Trophoblast cell (in vitro differentiated cells and primary cell): ENCODE measurements around the gene SMARCD1.

Experiments
- DNase-seq, 2 donors: peaks; one replicate each; pipeline ENCODE4 v3.0.0-alpha.2; 2016
- H2AFZ ChIP-seq: 2 replicates; pipeline ENCODE4 v1.6.1; 2013; ENCODE audit warnings: low read length, moderate library complexity, mild to moderate bottlenecking; ENCODE audit not compliant: insufficient read depth, poor library complexity
- H2AK5ac ChIP-seq: 2 replicates; pipeline ENCODE4 v1.6.1; 2013; ENCODE audit warnings: mild to moderate bottlenecking, low read length
- H2BK120ac ChIP-seq: 2 replicates; pipeline ENCODE4 v1.6.1; 2013; ENCODE audit warnings: low read length, mild to moderate bottlenecking, moderate library complexity; ENCODE audit not compliant: insufficient read depth, poor library complexity
- H2BK12ac ChIP-seq: 2 replicates; pipeline ENCODE4 v1.6.1; 2013; ENCODE audit warnings: mild to moderate bottlenecking, low read length, moderate library complexity
- H2BK5ac ChIP-seq: 2 replicates; pipeline ENCODE4 v1.6.1; 2013; ENCODE audit warnings: low read length, low read depth, moderate library complexity, mild to moderate bottlenecking; ENCODE audit not compliant: poor library complexity
- H3K14ac ChIP-seq: 2 replicates; pipeline ENCODE4 v1.6.1; 2013; ENCODE audit warnings: mild to moderate bottlenecking, low read length
- H3K18ac ChIP-seq: 2 replicates; pipeline ENCODE4 v1.6.1; 2013; ENCODE audit warnings: mild to moderate bottlenecking, low read length
- H3K23ac ChIP-seq: 2 replicates; pipeline ENCODE4 v1.6.1; 2013; ENCODE audit warnings: low read length
- H3K27ac ChIP-seq: 2 replicates; pipeline ENCODE4 v1.5.1; 2013; ENCODE audit warnings: low read depth, mild to moderate bottlenecking, inconsistent platforms, low read length, moderate library complexity
- H3K27me3 ChIP-seq: 2 replicates; pipeline ENCODE4 v1.6.1; 2013; ENCODE audit warnings: inconsistent platforms, mild to moderate bottlenecking, low read length, moderate library complexity; ENCODE audit not compliant: insufficient read depth
- H3K36me3 ChIP-seq, 2 experiments: 1 replicate in 1 of 2; 2 replicates in 1 of 2; pipeline ENCODE4 v1.6.1; 2013; ENCODE audit warnings: low read length in 2 of 2, mild to moderate bottlenecking in 2 of 2, moderate library complexity in 1 of 2; ENCODE audit not compliant: insufficient read depth in 2 of 2, control insufficient read depth in 1 of 2
- H3K4ac ChIP-seq: 2 replicates; pipeline ENCODE4 v1.6.1; 2013; ENCODE audit warnings: low read depth, mild to moderate bottlenecking, low read length, moderate library complexity
- H3K4me1 ChIP-seq, 2 experiments: 1 replicate in 1 of 2; 2 replicates in 1 of 2; pipeline ENCODE4 v1.6.1; 2013; ENCODE audit warnings: low read length in 2 of 2, mild to moderate bottlenecking in 2 of 2, moderate library complexity in 1 of 2; ENCODE audit not compliant: insufficient read depth in 2 of 2, control insufficient read depth in 1 of 2
- H3K4me2 ChIP-seq: 2 replicates; pipeline ENCODE4 v1.6.1; 2013; ENCODE audit warnings: inconsistent platforms, mild to moderate bottlenecking, low read length, moderate library complexity
- H3K4me3 ChIP-seq: 2 replicates; pipeline ENCODE4 v1.5.1; 2013; ENCODE audit warnings: mild to moderate bottlenecking, low read depth, low read length, inconsistent platforms
- H3K79me1 ChIP-seq: one replicate; pipeline ENCODE4 v1.6.1; 2013; ENCODE audit warnings: low read length
- H3K79me2 ChIP-seq: 2 replicates; pipeline ENCODE4 v1.6.1; 2013; ENCODE audit warnings: low read length, mild to moderate bottlenecking; ENCODE audit not compliant: control insufficient read depth, insufficient read depth, poor library complexity
- H3K9ac ChIP-seq: 2 replicates; pipeline ENCODE4 v1.6.1; 2013; ENCODE audit warnings: mild to moderate bottlenecking, low read length
- H3K9me3 ChIP-seq: 2 replicates; pipeline ENCODE4 v1.6.1; 2013; ENCODE audit warnings: low read depth, mild to moderate bottlenecking, control low read depth, inconsistent platforms, low read length; ENCODE audit not compliant: insufficient read depth
- H4K12ac ChIP-seq: 2 replicates; pipeline ENCODE4 v1.6.1; 2013; ENCODE audit warnings: low read depth, mild to moderate bottlenecking, low read length, moderate library complexity
- H4K8ac ChIP-seq: 2 replicates; pipeline ENCODE4 v1.6.1; 2013; ENCODE audit warnings: low read depth, mild to moderate bottlenecking, low read length, moderate library complexity
- H4K91ac ChIP-seq: one replicate; pipeline ENCODE4 v1.6.1; 2013; ENCODE audit warnings: low read depth, mild to moderate bottlenecking, low read length, moderate library complexity
- WGBS: extraction: QIAGEN DNeasy Blood & Tissue Kit; methylation state at CpG from one replicate; pipeline ENCODE4 v1.1.7; 2013; ENCODE audit warnings: missing lambda C conversion rate; ENCODE audit not compliant: insufficient read length, insufficient coverage; ENCODE audit errors: extremely low coverage; 5-methylcytosine and 5-hydroxymethylcytosine counted together

The SMARCD1 gene

DNA sequence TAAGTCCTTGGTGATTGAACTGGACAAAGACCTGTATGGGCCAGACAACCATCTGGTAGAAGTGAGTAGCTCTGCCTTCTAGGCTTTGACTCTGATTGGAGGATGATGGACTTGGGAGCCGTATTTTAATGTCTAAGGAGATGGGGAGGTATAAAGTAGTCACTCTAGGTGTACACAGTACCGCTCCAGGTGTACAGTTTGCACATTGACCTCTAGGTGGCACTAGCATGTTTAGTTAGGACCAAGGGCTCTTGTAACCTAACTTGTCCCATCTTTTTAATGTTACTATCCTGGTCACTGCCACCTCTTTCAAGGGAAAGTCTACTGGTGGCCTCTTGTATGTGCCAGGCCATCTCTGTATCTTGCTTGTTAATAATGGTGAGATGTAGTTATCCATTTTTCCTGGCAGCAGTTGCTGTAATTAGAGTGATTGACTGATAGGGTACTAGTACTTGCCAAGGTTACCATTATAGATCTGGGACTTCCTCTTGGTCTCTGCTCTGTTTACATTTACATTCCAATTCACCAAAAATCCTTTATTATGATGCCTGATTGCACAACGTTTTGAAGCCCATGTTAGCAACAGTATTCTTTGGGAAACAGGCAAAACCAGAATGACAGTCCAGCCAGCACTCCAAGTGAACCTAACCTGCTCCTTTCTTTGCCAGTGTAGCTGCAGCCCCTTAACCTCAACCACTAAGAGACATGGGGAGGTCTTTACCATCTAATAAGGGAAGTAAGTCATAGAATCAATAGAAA is 3.6 kb downstream of the SMARCD1 start:
- Histone ChIP-seq H3K18ac (no peak overlapping the region), H3K23ac (no peak overlapping the region), H2AFZ (no peak overlapping the region), H3K4ac (no peak overlapping the region), H4K91ac (no peak overlapping the region), H2AK5ac (no peak overlapping the region), H3K79me1 (peaks cover 2% of the 10 kb centered on the region), H3K4me1 (peaks cover 2 to 6% of the 10 kb centered on the region in 2 experiments), H2BK12ac (no peak overlapping the region), H3K27ac (no peak overlapping the region), H3K4me3 (no peak overlapping the region), H3K4me2 (no peak overlapping the region), H2BK120ac (no peak overlapping the region), H2BK5ac (no peak overlapping the region), H3K9ac (no peak overlapping the region), H3K9me3 (no peaks in the 10 kb centered on the region), H4K8ac (no peak overlapping the region), H3K27me3 (no peaks in the 10 kb centered on the region), H4K12ac (no peak overlapping the region), H3K36me3 (peaks cover 36 to 55% of the 10 kb centered on the region in 2 experiments), H3K79me2 (no peaks in the 10 kb centered on the region), H3K14ac (no peak overlapping the region)
- no CpG with 5 or more reads among the region's 3 CpGs for WGBS
- peak; percentile 69 to 89 for DNase-seq

DNA sequence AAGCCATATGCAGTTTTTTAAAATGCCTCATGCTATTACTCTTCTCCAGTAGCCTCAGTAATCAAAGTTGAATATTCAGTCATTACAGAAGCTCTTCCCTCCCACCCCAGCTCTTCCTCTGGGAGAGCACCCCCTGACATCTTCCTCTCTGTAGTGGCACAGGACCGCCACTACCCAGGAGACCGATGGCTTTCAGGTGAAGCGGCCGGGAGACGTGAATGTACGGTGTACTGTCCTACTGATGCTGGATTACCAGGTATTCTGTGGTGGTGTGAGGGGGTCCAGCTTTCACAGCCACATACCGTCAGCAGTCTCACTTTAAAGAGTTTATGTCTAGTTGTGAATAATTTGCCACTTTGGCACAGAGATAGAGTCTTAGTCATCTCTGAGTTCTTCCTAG is 4.6 kb downstream of the SMARCD1 start:
- H4K8ac ChIP-seq = no peak overlapping the region
- H2BK12ac ChIP-seq = no peak overlapping the region
- H3K79me2 ChIP-seq = no peaks in the 10 kb centered on the region
- peaks cover 41 to 63% of the 10 kb centered on the region in 2 experiments for H3K36me3 ChIP-seq
- H4K91ac ChIP-seq = no peak overlapping the region
- H3K79me1 ChIP-seq = peaks cover 2% of the 10 kb centered on the region
- H3K4me2 ChIP-seq = no peak overlapping the region
- no CpG with 5 or more reads among the region's 7 CpGs for WGBS
- no peaks in the 10 kb centered on the region for H3K27me3 ChIP-seq
- no peak overlapping the region for H3K27ac ChIP-seq
- no peak overlapping the region for H3K14ac ChIP-seq
- no peak overlapping the region for H3K4ac ChIP-seq
- peaks cover 0 to 6% of the 10 kb centered on the region in 2 experiments for H3K4me1 ChIP-seq
- no peaks in the 10 kb centered on the region for H3K9me3 ChIP-seq
- H3K18ac ChIP-seq = no peak overlapping the region
- H3K4me3 ChIP-seq = no peak overlapping the region
- no peak overlapping the region for H2AFZ ChIP-seq
- H3K23ac ChIP-seq = no peak overlapping the region
- no peak overlapping the region for H2AK5ac ChIP-seq
- H2BK120ac ChIP-seq = no peak overlapping the region
- H2BK5ac ChIP-seq = no peak overlapping the region
- H4K12ac ChIP-seq = no peak overlapping the region
- no peak overlapping the region for H3K9ac ChIP-seq
- no peak for DNase-seq

DNA sequence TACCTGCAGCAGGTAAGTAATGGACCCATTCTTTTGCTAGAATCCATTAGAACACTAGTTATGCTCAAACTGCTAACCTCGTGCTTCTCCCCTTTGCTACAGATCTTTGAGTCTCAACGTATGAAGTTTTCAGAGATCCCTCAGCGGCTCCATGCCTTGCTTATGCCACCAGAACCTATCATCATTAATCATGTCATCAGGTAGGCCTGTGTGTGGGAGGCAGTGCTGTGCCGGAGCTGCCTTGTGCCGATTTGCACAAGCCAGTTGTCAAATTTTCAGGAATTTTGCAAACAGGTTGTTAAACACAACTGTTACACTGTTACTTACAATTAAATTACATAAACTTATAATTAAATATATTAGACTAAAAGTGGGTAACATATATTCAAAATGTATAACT is 5.2 kb downstream of the SMARCD1 start:
- H3K4me2 ChIP-seq = no peak overlapping the region
- no peaks in the 10 kb centered on the region for H3K9me3 ChIP-seq

DNA sequence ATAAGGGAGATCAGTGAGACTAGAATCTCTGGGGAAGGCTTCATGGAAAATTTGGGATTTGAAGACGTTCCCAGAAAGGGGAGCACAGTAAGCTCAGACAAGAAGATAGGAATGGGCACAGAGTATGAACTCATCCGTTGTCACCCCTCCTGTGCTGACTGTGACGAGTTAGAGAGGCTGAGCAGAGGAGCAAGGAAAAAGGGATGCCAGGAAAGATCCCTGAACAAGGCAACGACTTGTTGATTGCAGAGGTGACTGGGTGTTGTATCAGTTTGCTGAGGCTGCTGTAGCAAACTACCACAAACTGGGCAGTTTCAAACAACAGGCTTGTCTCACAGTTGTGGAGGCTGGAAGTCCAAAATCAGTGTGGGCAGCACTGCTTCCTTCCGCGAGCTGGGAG is 12.8 kb downstream of the SMARCD1 start:
- Histone ChIP-seq H3K27ac (no peak overlapping the region), H3K36me3 (peaks cover 48 to 69% of the 10 kb centered on the region in 2 experiments), H3K27me3 (no peaks in the 10 kb centered on the region), H3K23ac (no peak overlapping the region), H3K14ac (no peak overlapping the region), H3K4me1 (no peaks in the 10 kb centered on the region), H2BK120ac (no peak overlapping the region), H3K79me1 (no peaks in the 10 kb centered on the region), H3K79me2 (no peaks in the 10 kb centered on the region), H2AK5ac (no peak overlapping the region), H3K4me2 (no peak overlapping the region), H2BK5ac (no peak overlapping the region), H3K9ac (no peak overlapping the region), H3K9me3 (no peaks in the 10 kb centered on the region), H2BK12ac (no peak overlapping the region), H3K18ac (no peak overlapping the region), H4K8ac (no peak overlapping the region), H3K4me3 (no peak overlapping the region), H4K12ac (no peak overlapping the region), H3K4ac (no peak overlapping the region), H2AFZ (no peak overlapping the region), H4K91ac (no peak overlapping the region)
- DNase-seq = no peak
- no CpG with 5 or more reads among the region's 6 CpGs for WGBS

More for the DNA sequence above, 5.2 kb downstream of the SMARCD1 start:
- no CpG with 5 or more reads among the region's 5 CpGs for WGBS
- Histone ChIP-seq H3K27me3 (no peaks in the 10 kb centered on the region), H4K8ac (no peak overlapping the region), H3K79me2 (no peaks in the 10 kb centered on the region), H3K79me1 (no peaks in the 10 kb centered on the region), H2BK120ac (no peak overlapping the region), H3K4me1 (peaks cover 0 to 6% of the 10 kb centered on the region in 2 experiments), H3K9ac (peak overlapping the region; percentile 22), H3K27ac (no peak overlapping the region), H3K14ac (no peak overlapping the region), H3K4me3 (no peak overlapping the region), H3K36me3 (peaks cover 43 to 67% of the 10 kb centered on the region in 2 experiments), H2BK5ac (no peak overlapping the region), H4K91ac (no peak overlapping the region), H3K18ac (no peak overlapping the region), H4K12ac (no peak overlapping the region), H2AFZ (no peak overlapping the region), H2AK5ac (no peak overlapping the region), H2BK12ac (no peak overlapping the region), H3K23ac (no peak overlapping the region), H3K4ac (no peak overlapping the region)
- no peak for DNase-seq
